Mucosa of gallbladder (tissue), 1 donor: ENCODE measurements around the gene NET1. TPM values are rescaled to one million over a fixed set of nuclear protein-coding genes. Genes with fewer than 3 reads are reported as not detected.

ENCODE experiments used
- DNase-seq: peaks from one replicate; pipeline ENCODE4 v3.0.0-alpha.2; 2020; ENCODE audit warnings: low spot score
- total RNA-seq: library from RNA; stranded (reverse); gene quantifications from one replicate; pipeline ENCODE4 v1.2.1, GENCODE V29; 2021
- donor health status: DM: no; HTN: no; CAD: no.

The NET1 gene
- total RNA-seq, 1 donor from 2014 or later: 85.8 TPM

GRCh38 chr10:5484205-5484604, 71.8 kb downstream of the NET1 start:
- no peak for DNase-seq

- DNase-seq: no peak
Measured at GRCh38 chr10:5485290-5485689, 72.9 kb downstream of the NET1 start.

DNA sequence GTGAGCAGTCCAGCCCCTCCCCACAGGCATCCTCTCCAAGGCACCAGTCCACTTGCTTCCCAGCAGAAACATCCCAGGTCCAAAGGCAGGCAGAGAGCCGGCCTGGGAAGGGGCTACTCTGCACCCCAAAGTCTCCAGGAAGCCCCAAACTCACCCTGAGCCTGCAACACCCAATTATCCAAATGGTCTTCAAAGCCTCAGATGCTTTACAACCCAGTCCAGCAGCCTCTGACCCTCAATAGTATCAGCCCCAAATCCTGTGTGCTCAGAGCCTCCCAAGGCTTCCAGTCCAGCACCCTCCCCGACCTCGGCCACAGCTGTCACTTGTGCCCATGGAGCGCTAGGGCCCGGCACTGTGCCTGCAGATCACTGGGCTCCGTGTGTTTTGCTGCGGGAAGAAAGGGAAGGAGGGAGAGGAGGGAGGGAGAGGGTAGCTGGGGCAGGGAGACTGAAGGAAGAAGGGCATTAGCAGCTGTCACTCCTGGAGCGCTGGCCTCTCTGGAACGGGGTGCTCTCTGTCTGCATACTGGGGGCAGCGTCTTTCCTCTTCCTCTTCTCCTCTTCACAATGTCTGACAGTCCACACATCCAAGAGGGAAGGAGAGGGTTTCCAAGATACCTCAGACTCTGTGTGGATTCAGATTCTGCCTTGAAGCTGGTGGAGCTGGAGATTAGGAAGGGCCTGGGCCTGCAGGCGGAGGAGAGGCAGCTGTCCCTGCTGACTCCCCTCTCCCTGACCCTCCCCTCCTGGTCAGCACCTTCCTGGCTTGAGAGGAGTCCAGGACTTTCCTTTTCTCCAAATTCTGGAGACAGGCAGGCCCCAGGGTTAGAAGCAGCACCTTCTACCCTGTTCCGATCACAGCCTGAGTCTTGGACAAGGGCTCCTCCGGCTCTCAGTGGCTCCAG, 73.8 kb downstream of the NET1 start:
- DNase-seq: no peak

GRCh38 chr10:5486853-5487235, 74.5 kb downstream of the NET1 start:
- DNase-seq: no peak

DNA sequence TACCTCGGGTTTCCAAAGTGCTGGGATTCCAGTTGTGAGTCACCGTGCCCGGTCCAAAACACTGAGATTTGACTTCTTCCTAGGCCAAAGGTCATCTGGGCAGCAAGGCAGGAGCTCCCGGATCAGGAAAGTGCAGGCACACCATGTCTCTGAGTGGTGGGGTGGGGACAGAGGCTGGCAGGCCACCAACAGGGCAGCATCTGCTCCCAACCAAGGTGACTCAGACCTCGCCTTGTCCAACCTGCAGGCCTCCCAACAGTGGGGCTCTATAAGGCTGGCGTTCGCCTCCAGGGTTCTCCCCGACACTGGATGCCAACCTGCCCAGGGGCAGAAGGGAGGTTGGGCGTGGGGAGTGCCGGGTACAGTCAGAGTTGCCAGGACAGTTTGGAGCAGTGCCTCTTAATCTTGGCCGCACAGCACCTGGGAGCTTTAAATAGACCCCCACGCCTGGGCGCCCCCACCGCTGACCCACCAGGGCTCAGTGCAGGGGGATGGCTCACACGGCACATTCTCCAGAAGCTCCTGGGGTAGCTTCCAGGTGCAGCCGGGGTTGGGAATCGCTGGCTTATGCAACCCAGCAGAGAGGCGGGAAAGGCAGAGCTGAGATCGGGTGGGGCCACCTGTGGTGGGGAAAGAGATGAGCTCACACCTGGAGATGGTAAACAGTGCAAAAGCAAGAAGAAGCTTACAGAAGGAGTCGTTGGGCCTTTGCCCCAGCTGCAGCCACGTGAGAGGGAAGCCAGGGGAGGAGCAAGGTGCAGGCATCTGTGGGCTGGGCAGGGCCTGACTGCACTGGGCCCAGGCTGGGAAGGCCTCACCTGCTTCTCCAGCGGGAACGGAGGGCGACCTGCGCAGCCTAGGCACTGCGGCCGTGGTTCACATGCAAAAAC, 76.2 kb downstream of the NET1 start:
- DNase-seq: peak; percentile 88

- DNase-seq: no peak
Measured at GRCh38 chr10:5490032-5490431, 77.7 kb downstream of the NET1 start.

- DNase-seq: no peak
Measured at GRCh38 chr10:5490698-5491464, 78.5 kb downstream of the NET1 start.

- DNase-seq: no peak
Measured at GRCh38 chr10:5491477-5491876, 79.1 kb downstream of the NET1 start.

GRCh38 chr10:5492322-5492855, 80.0 kb downstream of the NET1 start:
- no peak for DNase-seq

DNA sequence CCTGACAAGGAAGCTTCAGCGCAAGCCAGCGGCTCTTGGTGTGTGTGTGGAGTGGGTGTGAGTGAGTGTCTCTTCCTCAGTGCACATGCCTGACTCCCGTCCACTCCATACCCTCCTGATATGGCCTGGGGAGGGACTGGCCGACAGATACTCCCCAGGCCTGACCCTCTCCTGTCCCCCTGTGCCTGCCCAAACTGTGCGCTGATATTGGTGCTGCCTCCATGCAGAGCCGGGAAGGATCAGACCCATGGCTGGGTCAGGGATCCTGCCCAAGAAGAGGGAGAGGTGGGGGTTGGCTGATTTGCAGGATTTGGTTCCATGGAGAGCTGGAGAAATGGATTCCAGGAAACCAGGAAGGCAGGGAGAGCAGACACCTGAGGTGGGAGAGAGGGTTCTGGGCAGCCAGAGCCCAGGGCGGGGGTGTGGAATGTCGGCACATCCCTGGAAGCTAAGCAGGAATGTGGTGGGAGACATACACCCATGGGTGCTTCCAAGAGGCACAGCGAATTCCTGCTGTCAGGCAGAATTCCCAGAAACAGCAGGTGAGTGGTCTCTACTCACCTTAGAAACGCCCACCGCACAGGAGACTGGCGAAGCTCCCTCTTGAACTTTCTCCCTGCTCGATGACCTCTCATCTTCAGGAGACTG, 80.7 kb downstream of the NET1 start:
- DNase-seq: no peak

DNA sequence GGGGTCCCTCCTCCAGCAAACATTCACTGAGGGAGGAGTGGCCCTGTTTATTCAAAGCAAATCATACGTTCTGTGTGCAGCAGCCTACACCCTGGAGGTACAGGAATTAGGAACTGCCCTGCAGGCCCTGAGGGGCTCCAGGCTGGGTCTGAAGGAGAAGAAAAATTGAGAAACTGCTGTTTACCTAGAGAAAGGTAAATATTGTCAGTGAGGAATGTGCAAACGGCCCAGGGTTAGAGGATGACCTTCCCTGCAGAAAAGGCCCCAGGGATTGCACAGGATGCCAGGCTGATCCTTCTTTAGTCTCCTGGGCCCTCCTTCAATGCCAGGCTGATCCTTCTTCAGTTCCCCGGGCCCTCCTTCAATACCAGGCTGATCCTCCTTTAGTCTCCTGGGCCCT, 81.3 kb downstream of the NET1 start:
- no peak for DNase-seq

DNA sequence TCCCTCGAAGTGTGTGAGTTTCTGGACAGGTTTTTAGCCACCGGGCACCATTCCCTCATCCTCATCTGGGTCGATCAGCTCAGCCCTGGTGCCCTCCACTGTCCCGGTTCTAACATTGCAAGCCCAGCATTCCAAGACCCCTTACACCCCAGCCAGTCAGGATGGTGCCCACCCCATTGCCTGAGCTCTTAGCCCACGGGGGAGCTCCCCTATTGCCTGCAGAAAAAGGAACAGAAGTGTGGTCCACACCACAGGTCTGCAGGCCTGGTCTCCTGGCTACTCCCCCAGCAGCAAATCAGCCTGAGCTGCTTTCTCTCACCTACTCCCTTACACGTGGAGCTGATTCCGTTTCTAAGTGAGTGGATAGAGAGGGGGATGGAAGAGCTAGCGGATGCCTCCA, 82.3 kb downstream of the NET1 start:
- no peak for DNase-seq

DNA sequence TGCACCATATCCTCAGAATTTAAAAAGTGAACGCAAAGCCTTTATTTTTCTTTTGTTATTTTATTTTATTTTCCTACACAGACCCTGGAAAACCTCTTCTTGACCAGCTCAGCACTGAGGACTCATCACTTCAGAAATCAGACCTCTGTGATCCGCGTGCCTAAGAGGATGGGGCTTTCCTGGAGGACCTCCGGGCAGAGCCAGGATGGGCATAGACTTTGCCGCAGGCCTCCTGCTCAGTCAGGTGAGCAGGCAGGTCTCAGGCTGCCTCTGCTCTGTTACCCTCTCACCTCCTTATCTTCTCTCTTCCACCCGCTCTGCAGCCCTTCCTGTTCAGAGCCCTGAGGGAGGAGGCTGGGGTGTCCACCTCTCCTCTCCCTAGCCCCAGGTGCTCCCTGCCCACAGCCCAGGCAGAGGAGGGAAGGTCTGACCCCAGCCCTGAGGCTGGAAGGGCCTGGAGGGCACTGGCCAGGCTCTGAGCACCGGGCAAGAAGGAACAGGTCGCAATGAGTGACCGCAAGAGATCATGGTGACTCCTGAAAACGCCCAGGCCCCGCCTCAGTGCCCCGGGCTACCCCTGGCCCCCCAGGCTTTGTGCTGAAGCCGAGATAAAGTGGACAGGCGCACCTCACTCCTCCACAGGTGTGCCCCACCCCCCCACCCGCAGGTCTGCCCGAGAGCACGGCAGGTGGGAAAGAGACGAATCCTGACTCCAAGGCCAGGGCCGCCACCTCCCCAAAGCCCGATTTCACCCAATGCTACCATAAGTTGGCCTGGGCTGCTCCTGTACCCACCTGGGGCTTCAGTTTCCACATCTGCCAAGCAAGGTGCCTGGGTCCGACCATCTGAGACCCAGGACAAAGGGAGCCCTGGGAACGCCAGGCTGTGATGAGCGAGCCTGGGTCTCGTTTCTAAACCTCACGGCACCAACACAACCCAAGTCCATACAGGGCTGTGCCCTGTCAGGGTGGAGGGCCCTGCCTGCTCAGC, 84.2 kb downstream of the NET1 start:
- no peak for DNase-seq

- DNase-seq: no peak
Measured at GRCh38 chr10:5497289-5497688, 84.9 kb downstream of the NET1 start.

DNA sequence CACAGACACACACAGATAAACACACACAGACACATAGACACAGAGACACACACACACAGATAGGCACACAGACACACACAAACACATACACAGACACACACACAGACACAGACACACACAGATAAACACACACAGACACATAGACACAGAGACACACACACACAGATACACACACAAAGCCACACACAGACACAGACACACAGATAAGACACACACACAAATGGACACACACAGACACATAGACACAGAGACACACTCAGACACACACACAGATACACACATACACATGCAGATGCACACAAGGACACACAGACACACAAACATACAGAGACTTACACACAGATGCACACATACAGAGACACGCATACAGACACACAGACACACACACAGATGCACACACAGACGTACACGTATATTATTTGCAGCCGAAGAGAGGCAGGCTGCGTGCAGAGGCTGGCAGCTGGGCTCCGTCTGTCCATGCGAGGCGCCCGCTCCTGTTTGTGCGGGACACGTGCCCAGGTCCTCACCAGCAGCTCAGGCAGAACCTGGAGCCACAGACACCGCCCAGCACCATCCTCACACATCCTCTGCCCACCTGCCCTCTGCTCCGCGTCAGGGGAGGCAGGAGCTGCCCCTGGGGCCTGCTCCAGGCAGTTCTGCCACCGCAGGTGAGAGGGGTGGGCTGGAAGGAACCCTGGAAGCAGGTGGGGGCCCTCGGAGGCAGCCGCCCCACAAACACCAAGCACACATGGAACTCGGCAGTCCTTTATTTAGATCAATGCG, 85.8 kb downstream of the NET1 start:
- no peak for DNase-seq

- no peak for DNase-seq
Measured at GRCh38 chr10:5498791-5499492, 86.6 kb downstream of the NET1 start.

DNA sequence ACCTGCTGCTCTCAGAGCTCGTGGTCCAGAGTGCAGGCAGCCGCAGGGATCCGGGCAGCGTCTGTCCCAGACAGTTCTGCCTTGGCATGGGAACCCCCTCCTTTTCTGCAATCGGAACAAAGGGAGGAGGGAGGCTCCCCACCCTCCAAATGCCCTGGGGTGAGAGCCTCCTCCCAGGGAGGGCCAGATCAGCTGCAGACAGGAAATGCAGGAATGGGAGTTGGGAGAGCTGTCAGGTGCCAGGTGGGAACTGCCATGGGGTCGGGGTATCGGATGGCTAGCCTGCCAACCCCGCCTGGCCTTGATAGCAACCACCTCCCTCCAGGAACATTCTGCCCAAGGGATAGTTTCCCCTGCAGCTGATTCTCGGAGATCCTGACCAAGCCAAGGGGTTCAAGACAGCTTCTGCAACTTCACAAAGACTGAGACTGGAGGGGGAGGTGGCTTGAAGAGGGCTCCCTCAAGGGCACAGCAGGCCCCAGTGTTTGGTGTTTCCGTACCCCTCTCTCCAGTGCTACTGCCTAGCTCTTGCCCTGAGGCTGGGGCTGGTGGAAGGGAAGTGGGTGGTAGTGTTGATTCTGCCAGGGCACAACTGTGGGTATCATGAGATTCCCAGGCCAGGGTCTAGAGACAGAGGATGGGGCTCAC, 87.3 kb downstream of the NET1 start, which contains the start of gene CALML5:
TSS of gene CALML5 (minus strand) at position 78 of the 648 bp plus-strand sequence. CDS start 132 bp downstream, outside the sequence.
- DNase-seq: no peak

DNA sequence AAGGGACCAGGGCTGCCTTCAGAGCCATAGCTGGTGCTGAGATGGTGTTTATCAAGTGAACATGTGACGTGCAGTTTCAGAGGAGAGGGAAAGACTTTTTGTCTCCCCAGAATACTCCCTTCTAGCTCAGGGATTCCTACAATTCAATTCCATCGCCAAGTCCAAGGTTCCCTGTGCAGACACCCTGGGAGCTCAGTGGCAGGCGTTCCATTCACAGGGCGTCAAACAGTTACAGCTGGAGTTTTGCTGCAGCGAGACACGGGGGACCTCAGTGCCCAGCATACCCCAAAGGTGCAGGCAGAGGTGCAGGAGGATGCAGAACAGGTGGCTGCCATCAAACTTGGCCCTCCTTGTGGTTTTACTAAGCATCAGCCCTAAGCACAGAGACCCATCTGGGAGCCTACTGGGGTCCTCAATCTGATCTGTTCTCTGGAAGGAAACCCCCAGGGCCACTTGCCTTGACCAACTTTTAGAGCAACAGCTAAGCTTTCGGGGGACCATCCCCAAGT, 87.9 kb downstream of the NET1 start:
- DNase-seq: no peak
